Cardiac septum (tissue), 1 donor: ENCODE results near the gene CCDC33. TPM values are rescaled to one million over a fixed set of nuclear protein-coding genes. Genes with fewer than 3 reads are reported as not detected.

Experiments used
- DNase-seq: peaks from one replicate; pipeline ENCODE4 v3.0.0-alpha.2; 2020; ENCODE audit warnings: low spot score
- intact Hi-C: fragments of 100-400 bp; cut with DNase I; formaldehyde crosslinking; loops from one replicate; pipeline ENCODE4 v1.14.0; 2022
- total RNA-seq: library from RNA; stranded (reverse); fragmentation: NEBNext Ultra II Directional; extraction: Animal tissue kit (Norgen Biotek cat#: 25700); gene quantifications from one replicate; pipeline ENCODE4 v1.2.1, GENCODE V29; 2021
- donor health status: DM: no; HTN: no; CAD: no.

Gene CCDC33
- total RNA-seq, 1 donor from 2014 or later: not detected

DNA sequence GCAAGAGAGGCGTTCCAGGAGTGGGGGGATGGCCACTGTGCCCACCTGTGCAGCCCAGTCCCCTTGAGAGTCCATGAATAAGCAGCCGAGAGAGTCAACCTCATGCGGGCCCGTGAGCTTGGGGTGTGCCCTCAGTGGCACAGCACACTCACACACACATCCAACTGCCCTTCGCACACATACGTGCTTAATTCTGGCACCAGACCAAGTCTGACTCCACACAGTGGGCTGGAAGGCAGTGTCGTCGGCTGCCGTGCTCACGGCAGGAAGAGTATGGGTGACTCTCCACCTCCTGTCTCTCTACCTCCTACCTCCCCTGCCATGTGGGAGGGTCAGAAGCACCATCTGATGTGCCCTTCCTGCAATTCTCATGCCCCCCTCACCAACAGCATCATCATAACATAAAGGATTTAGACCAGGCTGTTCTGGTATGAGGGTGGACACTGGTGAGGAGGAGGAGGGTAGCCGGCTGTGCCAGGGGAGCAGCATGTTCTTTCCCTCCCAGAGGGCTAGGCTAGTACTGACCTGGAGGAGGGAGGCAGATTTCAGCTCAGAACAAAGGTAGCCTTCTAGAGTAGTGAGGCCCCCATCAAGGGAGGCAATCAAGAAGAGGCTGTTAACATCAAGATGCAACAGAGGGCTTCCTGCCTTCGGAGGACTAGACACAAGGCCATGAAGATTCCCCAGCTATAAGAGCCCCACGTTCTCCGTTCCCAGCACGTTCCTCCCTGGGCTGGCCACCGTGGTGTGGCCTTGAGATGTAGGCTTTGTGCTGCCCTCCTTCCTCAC lies 28.3 kb upstream of the CCDC33 start:
- intact Hi-C loops: no loop called here
- no peak for DNase-seq

DNA sequence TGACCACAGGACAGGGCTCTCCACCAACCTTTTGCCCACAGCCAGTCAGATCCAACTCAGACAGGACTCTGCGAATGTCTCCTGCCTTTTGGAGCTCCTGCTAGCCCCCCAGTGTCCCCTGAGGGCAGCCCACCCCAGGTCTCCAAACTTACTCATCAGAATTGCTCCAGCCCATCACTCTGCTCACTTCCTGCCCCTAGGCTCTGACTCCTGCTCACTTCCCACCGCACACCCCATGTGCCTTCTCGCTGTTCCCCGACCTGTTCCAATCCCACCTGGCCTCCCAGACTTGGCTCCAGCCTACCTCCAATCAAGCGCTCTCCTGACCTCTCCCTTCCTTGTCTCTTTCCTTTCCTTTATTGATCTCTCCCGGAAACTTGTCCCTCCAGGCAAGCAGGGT lies 27.6 kb upstream of the CCDC33 start:
- intact Hi-C loops: no loop called here
- DNase-seq: no peak

GRCh38 chr15:74208901-74209559 lies 27.1 kb upstream of the CCDC33 start:
- intact Hi-C loops: no loop called here

GRCh38 chr15:74209560-74209958 lies 26.6 kb upstream of the CCDC33 start:
- intact Hi-C loops: no loop called here
- no peak for DNase-seq

More at GRCh38 chr15:74208901-74209559, 27.1 kb upstream of the CCDC33 start:
- no peak for DNase-seq

DNA sequence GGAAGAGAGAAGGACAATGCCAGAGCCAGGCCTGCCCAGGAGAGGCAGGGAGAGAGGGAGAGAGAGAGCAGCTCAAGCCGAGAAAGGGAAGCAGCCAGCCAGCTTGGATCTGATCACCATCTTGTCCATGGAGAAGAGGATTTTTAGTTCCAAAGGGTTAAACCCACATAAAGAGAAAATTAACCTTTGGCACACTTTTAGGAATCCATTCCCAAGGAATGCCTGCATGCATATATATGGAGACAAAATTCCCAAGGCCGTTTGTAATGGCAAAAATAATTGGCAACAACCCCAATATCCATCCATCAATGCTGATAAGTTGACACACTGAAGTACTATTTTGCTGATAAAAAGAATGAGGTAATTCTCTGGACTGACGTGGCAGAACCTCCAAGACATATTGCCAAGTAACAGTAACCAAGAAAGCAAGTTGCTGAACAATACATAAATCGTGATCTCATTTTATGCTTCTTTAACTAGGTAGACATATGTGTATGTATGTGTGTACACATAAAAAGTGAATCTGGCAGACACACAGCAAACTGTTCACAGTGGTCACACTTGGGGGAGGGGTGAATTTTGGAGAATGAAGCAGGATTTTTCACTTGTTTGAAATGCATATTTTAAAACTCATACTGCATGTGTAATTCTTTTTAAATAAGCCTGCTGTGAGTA lies 26.0 kb upstream of the CCDC33 start:
- intact Hi-C loops: no loop called here
- no peak for DNase-seq

- DNase-seq: no peak
- intact Hi-C loops: no loop called here
Observed at GRCh38 chr15:74210729-74211128, 25.4 kb upstream of the CCDC33 start.

- intact Hi-C loops: no loop called here
- no peak for DNase-seq
Observed at GRCh38 chr15:74211656-74212055, 24.5 kb upstream of the CCDC33 start.

DNA sequence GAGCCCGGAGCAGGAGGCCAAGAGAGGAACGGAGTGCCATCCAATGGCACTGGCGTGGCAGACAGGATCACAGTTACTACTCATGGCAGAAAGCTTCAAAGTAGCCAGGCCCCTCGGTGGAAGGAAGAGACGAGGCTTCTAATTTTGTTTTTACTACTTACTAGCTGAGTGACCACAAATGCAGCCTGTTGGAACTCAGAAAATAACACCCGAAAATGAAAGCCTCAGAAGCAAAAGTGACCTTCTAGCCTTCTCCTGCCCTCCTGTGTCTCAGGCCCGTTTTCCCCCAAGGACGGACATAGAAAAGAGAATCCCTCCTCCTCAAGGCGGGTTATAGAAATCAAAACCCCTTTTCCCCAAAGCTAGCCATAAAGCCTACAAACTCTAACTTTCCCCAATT lies 23.6 kb upstream of the CCDC33 start:
- DNase-seq: no peak
- intact Hi-C loops: no loop called here

- no peak for DNase-seq
- intact Hi-C loops: no loop called here
Observed at GRCh38 chr15:74213858-74214284, 22.3 kb upstream of the CCDC33 start.

DNA sequence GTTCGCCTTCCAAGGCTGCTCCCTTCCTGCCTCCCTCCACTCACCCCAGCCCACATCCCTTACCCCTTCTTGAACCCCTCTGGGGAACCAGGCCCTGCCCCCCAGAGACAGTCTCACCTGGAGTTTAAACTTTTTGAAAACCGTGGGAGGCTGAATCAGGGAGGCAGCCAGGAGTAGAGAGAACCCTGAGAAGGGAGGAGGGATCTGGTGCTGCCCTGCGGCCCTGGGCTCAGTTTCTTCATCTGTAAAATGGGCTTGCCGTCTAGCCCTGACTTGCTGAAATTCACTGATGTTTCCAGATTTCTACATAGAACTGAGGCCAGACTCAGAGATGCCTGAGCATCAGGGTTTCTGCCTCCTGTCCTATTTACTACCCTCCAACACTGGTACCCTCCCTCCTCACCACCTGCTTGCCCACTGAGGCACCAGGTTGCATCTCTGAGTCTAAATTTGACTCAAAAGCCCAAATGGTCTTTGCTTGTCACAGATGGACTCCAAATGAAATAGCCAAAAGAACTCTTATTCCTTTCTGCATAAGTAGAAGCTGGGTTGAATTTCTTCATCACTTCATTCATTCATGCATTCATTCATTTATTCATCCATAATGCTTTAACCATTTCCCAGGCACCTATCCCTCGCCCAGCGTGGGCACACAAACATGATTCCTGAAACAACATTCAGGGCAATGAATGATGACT lies 21.7 kb upstream of the CCDC33 start:
- DNase-seq: no peak

DNA sequence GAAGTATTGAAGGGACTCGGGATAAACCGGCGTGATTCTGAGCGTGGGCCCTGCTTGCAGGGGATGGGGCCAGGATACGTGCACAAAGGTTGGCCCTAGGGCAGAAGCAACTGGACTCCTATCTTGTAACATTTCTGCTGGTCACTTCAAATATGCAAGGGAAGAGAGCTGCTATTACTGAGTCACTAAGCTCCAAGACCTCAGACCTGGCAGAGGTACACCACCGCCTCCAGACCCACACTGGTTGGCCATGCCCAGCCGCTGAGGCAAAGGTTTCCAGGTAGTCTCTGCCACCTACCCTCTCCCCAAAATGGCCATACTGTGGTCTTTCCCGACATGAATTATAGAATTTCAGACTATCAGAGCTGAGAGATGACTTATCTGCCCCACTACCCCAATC lies 20.2 kb upstream of the CCDC33 start:
- DNase-seq: no peak
- intact Hi-C loops: no loop called here

More for the DNA sequence above, 21.7 kb upstream of the CCDC33 start:
- intact Hi-C loops: no loop called here

GRCh38 chr15:74216949-74217348 lies 19.2 kb upstream of the CCDC33 start:
- intact Hi-C loops: no loop called here
- DNase-seq: no peak

- no peak for DNase-seq
- intact Hi-C loops: no loop called here
Observed at GRCh38 chr15:74217907-74218885, 17.9 kb upstream of the CCDC33 start.

GRCh38 chr15:74220475-74221248 lies 15.5 kb upstream of the CCDC33 start:
- DNase-seq: no peak
- intact Hi-C loops: no loop called here

DNA sequence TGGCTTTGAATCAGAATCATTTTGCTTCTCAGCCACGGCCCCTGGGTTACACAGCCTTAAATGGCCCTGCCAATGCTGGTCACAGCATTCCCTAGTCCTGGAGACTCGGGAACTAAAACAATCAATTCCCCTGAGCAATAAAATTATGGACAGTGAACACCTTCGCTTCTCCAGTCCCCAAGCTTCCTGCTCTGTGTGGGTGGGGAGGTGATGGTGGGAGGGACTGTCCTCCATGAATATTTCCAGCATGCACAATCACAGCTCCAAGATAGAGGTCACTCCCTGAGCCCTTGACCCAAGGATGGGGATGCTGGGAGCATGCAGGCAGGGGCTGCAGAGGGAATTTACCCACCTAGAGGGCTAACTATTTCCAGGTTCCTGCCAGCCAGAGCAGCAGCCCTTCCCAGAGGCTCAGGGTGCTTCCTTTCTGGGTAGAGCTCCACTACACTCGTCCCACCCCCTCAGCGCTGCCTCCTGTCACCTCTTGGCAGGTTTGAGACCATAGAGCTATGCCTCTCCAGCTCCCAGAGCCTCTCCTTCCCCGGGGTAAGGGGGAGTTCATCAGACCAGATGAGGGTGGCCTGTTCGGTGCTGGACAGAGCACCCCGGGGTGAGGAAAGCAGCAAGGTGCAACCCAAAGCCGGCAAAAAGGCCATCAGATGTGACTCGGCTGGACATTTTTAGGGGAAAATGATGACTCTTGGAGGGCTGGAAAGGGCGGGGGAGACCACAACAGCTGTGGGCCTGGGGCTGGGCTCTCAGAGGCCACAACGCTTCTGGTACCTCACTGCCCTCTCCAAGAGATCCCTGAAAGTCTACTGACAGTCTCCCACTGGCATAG lies 14.5 kb upstream of the CCDC33 start:
- intact Hi-C loops: no loop called here
- no peak for DNase-seq

GRCh38 chr15:74222240-74223119 lies 13.6 kb upstream of the CCDC33 start:
- no peak for DNase-seq
- intact Hi-C loops: no loop called here
